NCI-H2081 treated with DMSO at 0.1 percent for 48 hours (cell line): ENCODE data around the gene UBASH3B.

Experiments
- DNase-seq: peaks from one replicate; lab custom pipeline; 2025; lab: John Stamatoyannopoulos, UW

The UBASH3B gene

GRCh38 chr11:122784325-122784955 lies 128.9 kb downstream of the UBASH3B start:
- no peak for DNase-seq

GRCh38 chr11:122785031-122785541 lies 129.6 kb downstream of the UBASH3B start:
- DNase-seq, result no peak

GRCh38 chr11:122786896-122787295 lies 131.4 kb downstream of the UBASH3B start:
- DNase-seq, result no peak

- DNase-seq, result no peak
Measured at GRCh38 chr11:122788781-122789535, 133.4 kb downstream of the UBASH3B start.

GRCh38 chr11:122789907-122790306 lies 134.4 kb downstream of the UBASH3B start:
- DNase-seq, result no peak

GRCh38 chr11:122791411-122791810 lies 135.9 kb downstream of the UBASH3B start:
- no peak for DNase-seq

- DNase-seq, result no peak
Measured at GRCh38 chr11:122791836-122792235, 136.3 kb downstream of the UBASH3B start.

- no peak for DNase-seq
Measured at GRCh38 chr11:122793515-122793914, 138.0 kb downstream of the UBASH3B start.

GRCh38 chr11:122795307-122795706 lies 139.8 kb downstream of the UBASH3B start:
- DNase-seq, result no peak

- no peak for DNase-seq
Measured at GRCh38 chr11:122796128-122796717, 140.7 kb downstream of the UBASH3B start.

- DNase-seq, result no peak
Measured at GRCh38 chr11:122797651-122798050, 142.1 kb downstream of the UBASH3B start.

GRCh38 chr11:122799406-122800105 lies 144.0 kb downstream of the UBASH3B start:
- no peak for DNase-seq

- no peak for DNase-seq
Measured at GRCh38 chr11:122802876-122803275, 147.4 kb downstream of the UBASH3B start.

GRCh38 chr11:122803306-122803705 lies 147.8 kb downstream of the UBASH3B start:
- no peak for DNase-seq

GRCh38 chr11:122803716-122804115 lies 148.2 kb downstream of the UBASH3B start:
- DNase-seq, result no peak

GRCh38 chr11:122804161-122804560 lies 148.6 kb downstream of the UBASH3B start:
- DNase-seq, result no peak

- no peak for DNase-seq
Measured at GRCh38 chr11:122804796-122805195, 149.3 kb downstream of the UBASH3B start.

- no peak for DNase-seq
Measured at GRCh38 chr11:122807731-122808477, 152.4 kb downstream of the UBASH3B start.

GRCh38 chr11:122808478-122808869 lies 153.0 kb downstream of the UBASH3B start:
- no peak for DNase-seq

- DNase-seq, result no peak
Measured at GRCh38 chr11:122809866-122810265, 154.3 kb downstream of the UBASH3B start.

- no peak for DNase-seq
Measured at GRCh38 chr11:122811721-122812120, 156.2 kb downstream of the UBASH3B start.

GRCh38 chr11:122812638-122813037 lies 157.1 kb downstream of the UBASH3B start:
- DNase-seq, result no peak
